ENCODE results near the gene CFAP46.

The CFAP46 gene

DNA sequence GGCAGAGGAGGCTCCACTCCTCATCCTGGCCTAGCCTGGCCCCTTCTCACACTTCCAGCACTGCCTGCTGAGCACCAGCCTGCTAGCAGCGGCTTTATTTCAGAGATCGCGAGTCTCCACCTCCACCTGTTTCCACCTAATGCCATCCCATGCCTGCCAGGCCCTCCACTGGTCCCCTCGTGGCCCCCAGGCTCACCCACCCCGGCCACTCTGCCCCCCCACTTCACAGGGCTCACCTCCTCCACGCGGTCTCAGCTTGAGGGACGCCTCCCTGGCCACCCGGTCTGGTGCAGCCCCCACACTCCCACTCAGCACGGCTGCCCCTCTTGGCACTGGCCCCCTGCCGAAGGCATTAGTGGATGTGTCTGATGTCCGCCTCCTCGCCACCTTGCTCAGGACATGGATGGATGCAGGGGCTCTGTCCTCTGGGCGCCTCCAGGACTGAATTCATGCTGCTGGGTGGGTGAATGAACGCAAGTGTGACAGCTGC lies 152.7 kb downstream of the CFAP46 start:
- DNase-seq (ENCODE audit: low read depth, low spot score), result no peak

DNA sequence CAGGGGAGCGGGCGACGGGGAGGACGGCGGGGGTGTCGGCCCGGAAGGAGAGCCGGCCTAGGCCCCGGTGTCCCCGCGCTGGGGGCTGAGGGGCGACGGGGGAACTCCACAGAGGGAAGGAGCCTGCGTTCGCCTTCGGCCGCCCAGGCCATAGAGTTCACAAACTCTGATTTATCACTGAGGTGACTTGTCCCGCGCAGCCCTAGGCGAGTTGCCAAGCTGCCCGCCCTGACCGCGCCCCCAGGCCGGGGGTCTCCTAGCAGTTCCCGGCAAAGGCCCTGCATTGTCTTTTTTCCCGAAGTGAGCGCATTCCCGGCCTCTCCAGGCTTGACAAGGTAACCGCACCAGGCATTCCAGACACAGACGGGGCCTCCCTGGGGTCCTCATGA lies 153.5 kb downstream of the CFAP46 start:
- no peak for DNase-seq (ENCODE audit: low read depth, low spot score)

DNA sequence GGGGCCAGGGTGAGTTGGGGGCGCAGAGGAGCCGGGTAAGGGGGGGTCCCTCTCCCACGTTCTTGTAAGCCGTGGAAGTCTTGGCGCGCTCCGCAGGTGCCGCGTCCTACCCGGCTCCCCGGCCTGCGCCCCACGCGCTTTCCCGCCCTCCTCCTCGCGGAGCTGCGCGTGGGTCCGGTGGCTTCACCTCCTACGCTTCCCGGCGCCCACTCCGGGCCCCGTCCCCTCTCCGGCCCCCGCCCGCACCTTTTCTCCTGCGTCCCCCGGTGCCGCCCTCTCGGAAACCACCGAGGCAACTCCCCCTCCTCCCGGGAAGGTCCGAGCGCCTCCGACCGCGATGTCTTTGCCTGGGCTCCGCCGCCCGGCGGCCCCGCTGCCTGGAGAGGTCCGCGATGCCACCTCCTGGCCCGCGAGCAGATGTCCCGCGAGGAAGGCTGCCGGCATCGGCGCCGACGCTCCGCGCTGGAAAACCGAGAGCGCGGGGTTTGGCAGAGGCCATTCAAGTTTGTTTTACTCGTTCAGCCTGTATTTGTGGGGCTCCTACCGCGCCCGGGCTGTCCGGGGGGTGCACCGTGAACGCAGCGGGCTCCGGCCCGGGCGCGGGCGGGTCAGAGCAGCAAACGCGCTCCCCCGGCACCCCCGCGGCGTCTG lies 154.1 kb downstream of the CFAP46 start:
- no peak for DNase-seq (ENCODE audit: low read depth, low spot score)

DNA sequence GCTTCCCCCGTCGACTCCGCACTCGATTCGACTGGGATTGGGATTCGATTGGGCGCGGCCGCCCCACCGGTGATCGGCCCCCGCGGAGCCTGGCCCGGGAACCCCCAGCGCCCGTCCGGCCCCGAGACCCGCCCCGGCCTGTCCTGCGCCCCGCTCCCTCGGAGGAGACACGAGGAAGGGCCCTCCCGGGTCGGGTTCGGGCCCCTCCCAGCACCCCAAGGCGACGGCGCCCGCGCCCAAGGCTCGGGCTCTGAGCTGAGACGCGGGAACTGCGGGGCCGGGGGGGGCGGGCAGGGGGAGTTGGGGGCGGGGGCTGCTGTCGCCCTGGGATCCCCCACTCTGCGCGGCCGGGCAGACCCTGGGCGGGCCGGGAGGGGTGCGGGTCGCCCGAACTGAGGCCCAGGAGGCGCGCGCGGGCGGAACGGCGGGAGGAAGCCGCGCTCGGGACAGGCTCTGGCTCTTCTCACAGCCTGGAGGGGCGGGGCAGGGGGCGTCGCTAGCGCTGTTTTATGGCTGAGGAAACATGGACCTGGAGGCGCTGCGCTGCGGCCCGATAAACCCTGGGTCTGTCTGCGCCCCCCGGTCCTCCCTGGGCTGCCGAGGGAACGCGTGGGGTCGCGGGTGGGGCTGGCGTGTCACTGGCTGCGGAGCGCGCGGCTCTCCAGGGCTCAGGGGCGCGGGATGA lies 154.7 kb downstream of the CFAP46 start:
- DNase-seq (ENCODE audit: low read depth, low spot score), result no peak

DNA sequence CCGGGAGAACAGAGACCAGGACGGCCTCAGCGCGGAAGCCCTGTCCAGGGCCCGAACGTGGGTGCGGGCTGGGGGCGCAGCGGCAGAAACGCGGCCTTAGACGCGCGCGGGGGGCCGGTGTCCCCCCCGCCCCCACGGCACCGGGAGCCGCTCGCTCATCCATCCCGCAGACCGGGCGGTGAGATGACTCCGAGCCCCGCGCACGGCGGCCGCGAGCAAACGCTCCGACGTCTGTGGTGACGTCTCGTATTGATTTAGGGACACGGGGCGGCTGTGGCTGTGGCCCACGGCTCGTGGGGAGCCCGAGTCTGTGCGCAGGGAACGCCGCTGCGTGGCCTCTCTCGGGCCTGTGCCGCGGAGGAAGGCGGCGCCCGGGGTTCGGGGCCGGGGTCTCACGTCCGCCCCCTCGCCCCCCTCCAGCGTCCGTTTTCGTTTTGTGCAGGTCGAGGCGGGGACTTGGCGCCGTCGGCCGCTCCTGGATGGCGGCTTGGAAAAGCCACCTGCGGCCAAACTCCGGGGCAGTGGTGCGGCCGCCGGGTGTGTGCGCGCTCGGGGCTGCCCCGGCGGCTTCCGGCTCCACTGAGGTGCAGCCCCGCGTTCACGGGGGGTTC lies 155.4 kb downstream of the CFAP46 start:
- DNase-seq (ENCODE audit: low read depth, low spot score), result no peak

DNA sequence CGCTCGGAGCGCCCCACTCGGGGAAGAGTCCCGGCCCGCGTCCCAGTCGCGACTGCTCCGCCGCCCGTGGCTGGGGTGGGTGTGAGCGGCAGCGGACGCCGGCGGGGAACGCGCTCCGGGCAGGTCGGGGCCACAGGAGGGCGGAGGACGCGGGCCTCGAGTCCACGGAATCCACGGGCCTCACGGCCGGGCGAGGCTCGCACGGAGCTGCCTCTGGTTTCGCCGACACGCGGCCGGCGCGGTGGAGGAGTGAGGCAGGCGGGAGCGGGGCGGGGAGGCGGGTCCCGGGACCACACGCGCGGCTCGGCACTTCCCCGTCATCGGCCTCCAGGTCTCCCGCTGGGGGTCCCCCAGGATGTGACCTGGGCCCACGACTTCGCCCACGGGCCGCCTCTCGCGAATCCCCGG lies 155.9 kb downstream of the CFAP46 start:
- DNase-seq (ENCODE audit: low read depth, low spot score), result no peak

DNA sequence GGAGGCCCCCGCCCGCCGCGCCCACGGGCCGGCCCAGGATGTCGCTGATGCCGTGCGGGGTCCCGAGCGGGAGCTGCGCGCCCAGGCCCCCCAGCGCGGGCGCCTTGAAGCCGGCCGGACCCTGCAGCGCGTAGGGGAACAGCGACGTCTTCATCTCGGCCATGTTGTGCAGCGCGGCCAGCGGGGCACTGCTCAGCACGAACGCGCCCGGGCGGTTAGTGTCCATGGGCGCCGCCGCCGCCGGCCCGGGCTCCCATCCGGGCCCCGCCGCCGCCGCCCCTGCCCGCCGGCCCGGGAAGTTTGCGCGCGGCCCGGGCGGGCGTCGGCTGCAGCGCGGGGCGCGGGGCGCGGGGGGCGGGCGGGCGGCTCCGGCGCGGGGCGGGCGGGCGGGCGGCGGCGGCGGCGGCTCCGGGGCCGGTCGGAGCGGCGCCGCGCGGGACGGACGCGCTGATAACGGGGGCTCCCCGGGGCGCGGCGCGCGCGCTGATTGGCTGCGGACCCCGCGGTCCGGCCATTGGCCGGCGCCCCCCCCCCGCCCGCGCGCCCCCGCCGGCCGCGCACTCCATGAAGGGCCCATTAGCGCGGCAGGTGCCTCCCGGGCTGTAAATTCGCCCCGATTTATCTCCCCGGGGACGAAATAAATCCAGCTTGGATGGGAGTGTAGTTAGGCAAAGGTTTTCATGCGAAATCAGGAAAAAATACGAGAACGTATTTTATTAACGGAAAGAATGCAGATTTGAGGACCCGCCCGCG lies 156.5 kb downstream of the CFAP46 start, which contains the start of gene NKX6-2:
Gene NKX6-2 (minus strand): TSS at position 425 of the 753 bp plus-strand sequence. CDS start 199 bp downstream, at position 226.
- DNase-seq (ENCODE audit: low read depth, low spot score), result no peak

DNA sequence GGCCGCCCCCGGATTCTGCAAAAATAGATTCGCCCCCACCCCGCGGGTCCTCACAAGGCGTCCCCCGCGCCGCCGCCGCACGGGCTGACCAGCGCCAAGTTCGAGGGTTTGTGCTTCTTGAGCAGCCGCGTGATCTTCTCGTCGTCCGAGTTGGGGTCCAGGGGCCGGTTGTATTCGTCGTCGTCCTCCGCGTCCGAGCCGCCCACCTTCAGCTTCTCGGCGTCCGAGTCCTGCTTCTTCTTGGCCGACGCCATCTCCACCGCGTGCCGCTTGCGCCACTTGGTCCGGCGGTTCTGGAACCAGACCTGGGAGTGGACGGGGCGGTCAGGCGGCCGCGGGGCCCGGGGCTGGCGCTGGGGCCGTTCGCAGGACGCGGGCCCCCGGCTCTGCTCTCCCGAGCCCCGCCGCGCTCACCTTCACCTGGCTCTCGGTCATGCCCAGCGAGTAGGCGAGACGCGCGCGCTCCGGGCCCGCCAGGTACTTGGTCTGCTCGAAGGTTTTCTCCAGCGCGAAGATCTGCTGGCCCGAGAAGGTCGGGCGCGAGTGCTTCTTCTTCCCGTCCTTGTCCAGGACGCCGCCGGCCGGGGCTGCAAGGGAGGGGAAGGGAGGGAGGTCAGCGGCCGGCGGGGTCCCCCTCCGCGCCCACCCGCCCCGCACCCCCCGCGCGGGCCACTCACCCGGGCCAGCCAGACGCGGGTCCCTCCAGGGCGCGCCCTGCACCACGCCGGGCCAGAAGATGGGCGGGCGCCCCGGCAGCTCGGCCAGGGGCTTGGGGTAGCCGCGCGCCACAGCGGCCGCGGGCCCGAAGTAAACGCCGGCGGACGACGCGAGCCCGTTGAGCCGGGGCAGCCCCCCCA lies 157.3 kb downstream of the CFAP46 start:
- DNase-seq (ENCODE audit: low read depth, low spot score), result no peak

DNA sequence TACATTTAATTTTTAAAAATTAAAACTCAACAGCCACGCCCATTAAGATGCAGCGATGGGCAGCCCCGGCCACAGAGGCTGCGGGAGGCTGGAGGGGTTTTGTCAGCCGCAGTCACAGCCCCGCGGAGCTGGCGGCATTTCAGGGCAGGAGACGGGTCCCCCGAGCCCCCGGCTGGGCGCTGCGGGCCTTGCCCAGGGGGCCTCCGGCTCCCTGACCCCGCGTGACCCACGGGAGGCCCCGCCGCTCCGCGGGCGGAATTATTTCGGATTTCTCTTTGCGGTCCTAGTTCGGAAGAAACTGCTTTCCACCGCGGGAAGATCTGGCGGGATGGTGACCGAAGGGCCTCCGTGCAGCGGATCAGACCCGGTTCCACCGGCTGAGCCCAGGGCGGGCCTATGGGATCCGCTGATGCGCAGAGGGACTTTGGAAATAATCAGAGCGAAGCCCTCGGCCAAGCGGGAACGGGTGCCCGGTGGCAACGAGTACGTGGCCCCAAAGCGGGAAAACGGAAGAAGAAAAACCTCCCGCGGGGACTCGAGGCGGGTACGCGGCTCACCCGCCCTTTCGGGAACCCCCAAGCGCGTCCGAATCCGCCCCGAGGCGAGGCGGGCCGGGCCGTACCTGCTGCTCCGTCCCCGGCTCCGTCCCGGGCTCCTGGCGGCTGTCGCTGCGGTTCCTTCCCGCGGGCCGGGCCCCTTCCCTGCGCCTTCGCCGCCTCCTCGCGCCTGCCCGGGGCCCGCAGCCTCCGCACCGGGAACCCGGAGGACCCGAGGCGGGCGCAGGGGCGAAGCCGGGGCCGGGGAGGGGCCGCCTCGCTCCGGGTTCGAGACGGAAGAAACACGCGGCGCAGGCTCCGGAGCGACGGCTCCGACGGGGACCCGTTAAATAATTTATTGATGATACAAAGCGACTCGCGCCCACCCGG lies 158.2 kb downstream of the CFAP46 start:
- DNase-seq (ENCODE audit: low read depth, low spot score), result no peak

DNA sequence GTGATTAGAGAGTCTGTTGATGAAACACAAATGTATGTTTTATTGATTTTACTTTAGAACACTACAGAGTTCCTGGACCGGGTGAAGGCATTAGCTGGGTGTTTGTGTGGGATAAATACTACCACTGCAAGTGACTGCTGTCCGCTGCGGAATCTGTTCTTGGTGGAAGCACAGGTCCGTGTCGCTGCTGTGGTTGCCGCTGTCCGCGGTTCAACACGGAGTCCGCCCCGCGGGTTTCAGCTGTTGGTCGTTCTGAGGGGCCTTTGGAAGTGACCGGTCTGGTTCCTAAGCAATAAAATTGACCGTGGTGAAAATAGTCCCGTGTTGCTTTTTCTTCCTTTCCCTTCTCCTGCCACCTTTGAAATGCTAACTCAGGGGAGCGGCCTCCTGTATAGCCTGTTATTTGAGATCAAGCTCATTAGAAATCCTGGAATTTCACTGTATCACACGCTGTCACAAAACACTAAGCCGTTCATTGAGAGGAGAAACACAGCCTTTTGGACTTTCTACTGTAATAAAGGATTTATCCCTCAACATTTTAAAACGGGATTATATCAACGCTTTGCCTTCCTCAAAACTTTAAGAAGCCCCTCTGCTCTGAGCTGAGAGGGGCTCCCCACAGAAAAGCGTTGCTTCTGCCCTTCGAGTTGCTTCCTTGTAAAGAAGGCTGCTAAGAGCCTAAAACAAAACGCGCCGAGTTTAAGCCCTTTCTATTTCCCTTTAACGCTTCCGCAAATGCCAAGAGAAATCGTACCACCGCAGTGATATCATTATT lies 159.0 kb downstream of the CFAP46 start:
- DNase-seq (ENCODE audit: low read depth, low spot score), result no peak

DNA sequence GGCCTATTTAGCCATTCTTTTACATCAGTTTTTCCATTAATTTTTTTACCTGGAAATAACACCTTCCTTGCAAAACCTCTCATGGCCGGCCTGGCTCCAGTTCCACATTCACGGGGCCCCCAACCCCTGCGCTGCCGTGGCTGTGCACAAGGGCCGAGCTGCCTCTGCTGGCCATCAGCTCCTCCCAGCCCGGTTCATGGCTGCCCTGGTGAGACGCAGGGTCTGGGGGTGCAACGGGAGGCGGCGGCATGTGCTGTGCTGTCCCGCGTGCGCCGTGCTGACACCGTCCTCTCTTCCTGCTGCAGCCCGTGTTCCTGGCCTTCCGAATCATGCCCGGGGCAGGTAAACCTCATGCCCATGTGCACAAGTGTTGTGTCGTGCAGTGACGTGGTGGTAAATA lies 160.8 kb downstream of the CFAP46 start:
- no peak for DNase-seq (ENCODE audit: low read depth, low spot score)

DNA sequence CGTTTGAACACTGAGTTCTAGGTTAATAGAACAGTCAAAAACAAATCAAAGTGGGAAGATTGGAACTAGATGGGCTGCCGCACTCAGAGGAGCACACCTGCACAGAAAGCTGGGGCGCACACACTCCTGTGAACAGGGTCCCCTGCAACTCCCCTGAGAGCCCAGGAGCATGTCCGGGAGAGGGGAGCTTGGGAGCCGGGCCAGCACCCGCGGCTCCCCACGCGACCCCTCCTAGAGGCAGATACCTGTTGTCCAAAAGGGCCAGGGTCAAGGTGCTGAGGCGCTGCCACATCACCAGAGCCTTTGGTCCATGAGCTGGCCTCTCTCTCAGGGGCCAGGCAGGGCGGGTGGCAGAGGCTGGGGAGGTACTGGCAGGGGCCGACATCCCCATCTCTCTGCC lies 162.0 kb downstream of the CFAP46 start:
- DNase-seq (ENCODE audit: low read depth, low spot score), result no peak

DNA sequence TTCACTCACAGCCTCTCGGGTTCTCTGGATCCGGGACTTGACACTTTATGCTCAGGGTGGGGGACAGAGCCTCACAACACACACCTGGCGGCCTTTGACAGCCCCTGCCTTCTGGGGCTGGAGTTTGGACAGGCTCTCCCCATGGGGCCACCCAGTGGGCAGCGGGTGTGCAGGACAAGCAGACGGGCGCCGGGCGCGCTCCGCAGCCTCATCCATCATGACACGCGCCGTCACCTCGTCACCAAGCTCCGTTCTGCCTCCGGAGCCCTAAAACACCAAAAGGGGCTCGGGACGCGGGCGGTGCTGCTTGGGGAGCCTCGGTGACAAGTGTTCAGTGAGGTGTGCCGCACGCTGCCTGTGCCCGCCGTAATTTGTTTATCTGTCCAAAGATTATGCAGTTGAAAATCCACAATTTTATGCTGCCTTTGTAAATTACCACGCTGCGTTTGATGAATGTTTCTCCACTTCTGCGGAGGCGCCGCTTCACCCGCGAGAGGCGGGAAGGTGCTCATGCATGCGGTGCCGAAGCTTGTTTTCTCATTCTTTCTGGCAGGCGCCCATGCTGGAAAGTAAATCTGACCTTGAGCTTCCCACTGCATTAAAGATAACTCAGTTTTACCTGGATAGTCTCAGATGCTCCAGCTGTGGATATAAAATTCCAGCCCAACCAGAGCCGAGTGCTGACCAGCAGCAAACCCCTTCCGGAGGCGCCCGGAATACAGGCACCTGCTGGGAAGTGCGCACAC lies 162.6 kb downstream of the CFAP46 start:
- DNase-seq (ENCODE audit: low read depth, low spot score), result no peak

DNA sequence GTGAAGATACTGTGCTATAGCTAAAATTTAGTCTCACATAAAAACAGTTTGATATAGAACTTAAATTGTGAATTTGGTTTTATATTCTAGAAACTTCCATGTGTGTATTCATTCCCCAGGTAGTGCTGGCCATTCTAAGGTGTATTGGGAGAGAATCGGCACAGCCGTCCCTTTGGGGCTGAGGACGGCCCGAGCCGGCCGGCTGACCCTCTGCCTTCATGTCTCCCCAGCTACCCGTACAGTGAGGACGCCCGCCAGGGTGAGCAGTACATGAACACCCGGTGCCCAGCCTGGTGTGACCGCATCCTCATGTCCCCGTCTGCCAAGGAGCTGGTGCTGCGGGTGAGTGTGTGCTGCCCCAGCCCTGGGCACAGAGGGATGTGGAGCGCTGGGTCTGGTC lies 164.9 kb downstream of the CFAP46 start:
- DNase-seq (ENCODE audit: low read depth, low spot score), result no peak

DNA sequence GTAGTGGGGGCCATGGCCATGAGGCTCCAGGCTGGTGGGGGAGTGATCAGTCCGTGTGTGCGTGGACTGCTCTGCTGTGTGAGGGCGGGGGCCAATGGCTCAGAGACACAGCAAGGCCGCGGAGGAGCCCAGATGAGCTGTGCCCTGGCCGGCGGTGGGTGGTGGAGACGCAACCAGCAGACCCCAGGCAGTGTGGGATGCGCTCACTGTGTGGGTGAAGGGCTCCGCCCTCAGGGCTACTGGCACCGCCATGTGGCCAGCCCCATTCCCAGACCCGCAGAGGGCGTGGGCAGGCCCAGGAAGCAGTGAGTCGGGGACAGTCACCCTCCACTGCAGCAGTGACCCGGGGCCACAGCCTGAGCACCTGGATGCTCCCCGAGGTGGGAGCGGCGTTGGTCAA lies 165.5 kb downstream of the CFAP46 start:
- DNase-seq (ENCODE audit: low read depth, low spot score), result no peak

DNA sequence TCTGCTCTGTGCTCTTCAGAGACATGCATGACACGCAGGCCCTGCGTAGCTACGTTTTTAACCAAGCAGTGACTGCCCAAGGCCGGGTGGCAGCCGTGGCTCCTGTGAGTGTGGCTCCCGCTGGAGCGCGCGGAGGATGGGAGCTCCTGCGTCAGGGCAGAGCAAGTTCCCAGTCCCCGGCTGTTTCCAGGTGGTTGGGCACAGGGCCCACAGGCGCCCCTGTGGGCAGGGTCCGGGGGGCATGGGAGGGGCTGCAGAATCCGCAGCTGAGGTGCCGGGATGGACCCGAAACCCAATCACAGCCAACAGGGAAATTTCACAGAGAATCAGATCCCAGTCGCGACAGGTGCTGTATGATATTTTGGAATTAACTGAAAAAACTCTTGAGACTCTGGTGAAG lies 166.2 kb downstream of the CFAP46 start:
- no peak for DNase-seq (ENCODE audit: low read depth, low spot score)

DNA sequence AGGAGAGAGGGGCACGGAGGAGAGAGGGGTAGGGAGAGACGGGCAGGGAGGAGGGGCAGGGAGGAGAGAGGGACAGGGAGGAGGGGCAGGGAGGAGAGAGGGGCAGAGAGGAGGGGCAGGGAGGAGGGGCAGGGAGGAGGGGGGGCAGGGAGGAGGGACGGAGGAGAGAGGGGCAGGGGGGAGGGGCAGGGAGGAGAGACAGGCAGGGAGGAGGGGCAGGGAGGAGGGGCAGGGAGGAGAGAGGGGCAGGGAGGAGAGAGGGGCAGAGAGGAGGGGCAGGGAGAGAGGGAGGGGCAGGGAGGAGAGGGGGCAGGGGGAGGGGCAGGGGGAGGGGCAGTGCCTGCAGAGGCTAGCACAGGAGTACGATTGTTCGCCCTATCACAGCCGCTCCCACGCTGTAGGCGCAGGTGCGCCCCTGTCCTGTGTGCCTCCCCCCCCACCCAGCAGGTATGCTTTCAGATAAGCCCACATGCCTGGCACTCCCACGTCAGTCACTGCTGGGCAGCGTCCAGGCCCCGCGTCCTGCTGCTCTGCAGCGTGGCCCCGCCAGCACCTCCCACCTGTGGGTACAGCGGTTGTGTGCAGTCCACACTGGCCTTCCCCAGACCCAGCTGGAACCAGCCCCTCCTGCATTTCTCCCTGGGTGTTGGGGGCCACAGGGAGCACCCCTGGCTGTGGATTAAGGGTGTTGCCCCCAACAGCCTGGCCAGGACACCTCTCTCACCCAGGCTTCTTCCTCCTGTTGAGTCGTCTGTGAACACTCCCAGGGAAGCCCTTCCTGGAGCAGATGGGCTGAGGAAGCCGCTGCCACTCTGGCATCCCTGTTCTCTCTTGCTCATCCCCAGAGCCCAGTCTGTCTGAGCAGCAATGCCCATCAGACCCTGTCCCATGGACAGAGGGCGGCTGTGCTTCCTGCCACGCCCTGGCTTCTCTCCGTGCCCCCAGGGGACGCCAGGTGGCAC lies 167.2 kb downstream of the CFAP46 start:
- DNase-seq (ENCODE audit: low read depth, low spot score), result no peak

Measured in iPS DF 19.7 (cell line).